Measurements from ENCODE around the gene CD177.
"Not testable (repeated sequence)": the region's sequence is repeated elsewhere in the genome, so short reads cannot be mapped to it uniquely, and the experiment has no call there.

Gene CD177

GRCh38 chr19:43332058-43332922 lies 21.2 kb upstream of the CD177 start:
- DNase-seq (ENCODE audit: low read depth in 2 of 2), result no peak

GRCh38 chr19:43336508-43336907 lies 17.0 kb upstream of the CD177 start:
- not testable (repeated sequence) for DNase-seq (ENCODE audit: low read depth in 2 of 2)

GRCh38 chr19:43337737-43338136 lies 15.7 kb upstream of the CD177 start:
- DNase-seq (ENCODE audit: low read depth in 2 of 2), result no peak

GRCh38 chr19:43338530-43338929 lies 15.0 kb upstream of the CD177 start:
- DNase-seq (ENCODE audit: low read depth in 2 of 2), result no peak

GRCh38 chr19:43339243-43339930 lies 14.1 kb upstream of the CD177 start:
- not testable (repeated sequence) for DNase-seq (ENCODE audit: low read depth in 2 of 2)

- DNase-seq (ENCODE audit: low read depth in 2 of 2), result not testable (repeated sequence)
These were observed 13.4 kb upstream of the CD177 start for GRCh38 chr19:43340101-43340500.

GRCh38 chr19:43341098-43341497 lies 12.4 kb upstream of the CD177 start:
- not testable (repeated sequence) for DNase-seq (ENCODE audit: low read depth in 2 of 2)

GRCh38 chr19:43342104-43342503 lies 11.4 kb upstream of the CD177 start:
- DNase-seq (ENCODE audit: low read depth in 2 of 2), result not testable (repeated sequence)

GRCh38 chr19:43344347-43344925 lies 9.1 kb upstream of the CD177 start:
- not testable (repeated sequence) for DNase-seq (ENCODE audit: low read depth in 2 of 2)

- DNase-seq (ENCODE audit: low read depth in 2 of 2), result not testable (repeated sequence)
These were observed 3.7 kb upstream of the CD177 start for GRCh38 chr19:43349813-43350212.

- no peak for DNase-seq (ENCODE audit: low read depth in 2 of 2)
These were observed 1.3 kb upstream of the CD177 start for GRCh38 chr19:43351998-43352746.

- DNase-seq (ENCODE audit: low read depth in 2 of 2), result no peak
These were observed 780 bp downstream of the CD177 start for GRCh38 chr19:43354305-43354627.

- not testable (repeated sequence) for DNase-seq (ENCODE audit: low read depth in 2 of 2)
These were observed 3.3 kb downstream of the CD177 start for GRCh38 chr19:43356749-43357148.

GRCh38 chr19:43362179-43362578 lies 8.7 kb downstream of the CD177 start:
- DNase-seq (ENCODE audit: low read depth in 2 of 2), result no peak

- DNase-seq (ENCODE audit: low read depth in 2 of 2), result no peak
These were observed 9.3 kb downstream of the CD177 start for GRCh38 chr19:43362745-43363144.

- DNase-seq (ENCODE audit: low read depth in 2 of 2), result not testable (repeated sequence)
These were observed 12.2 kb downstream of the CD177 start for GRCh38 chr19:43365677-43366076.

- no peak for DNase-seq (ENCODE audit: low read depth in 2 of 2)
These were observed 14.3 kb downstream of the CD177 start for GRCh38 chr19:43367822-43368221.

- not testable (repeated sequence) for DNase-seq (ENCODE audit: low read depth in 2 of 2)
These were observed 15.4 kb downstream of the CD177 start for GRCh38 chr19:43368897-43369296.

GRCh38 chr19:43371909-43372308 lies 18.4 kb downstream of the CD177 start:
- no peak for DNase-seq (ENCODE audit: low read depth in 2 of 2)

- DNase-seq (ENCODE audit: low read depth in 2 of 2), result no peak
These were observed 19.0 kb downstream of the CD177 start for GRCh38 chr19:43372462-43372861.

- not testable (repeated sequence) for DNase-seq (ENCODE audit: low read depth in 2 of 2)
These were observed 24.1 kb downstream of the CD177 start for GRCh38 chr19:43377624-43378023.

- DNase-seq (ENCODE audit: low read depth in 2 of 2), result no peak
These were observed 26.5 kb downstream of the CD177 start for GRCh38 chr19:43380008-43380407.
